ENCODE data around the gene COL11A2. TPM values are rescaled to one million over a fixed set of nuclear protein-coding genes. Genes with fewer than 3 reads are reported as not detected.

Gene COL11A2
- total RNA-seq, 4 donors from 2014 or later, result 0.16 to 0.30 (median 0.28) TPM

- no peak for DNase-seq (ENCODE audit: low spot score in 2 of 2)
- intact Hi-C loops (cut with DNase I; ENCODE audit: low total_unique reads), result no loop called here
- TF ChIP-seq, protein P1, sequence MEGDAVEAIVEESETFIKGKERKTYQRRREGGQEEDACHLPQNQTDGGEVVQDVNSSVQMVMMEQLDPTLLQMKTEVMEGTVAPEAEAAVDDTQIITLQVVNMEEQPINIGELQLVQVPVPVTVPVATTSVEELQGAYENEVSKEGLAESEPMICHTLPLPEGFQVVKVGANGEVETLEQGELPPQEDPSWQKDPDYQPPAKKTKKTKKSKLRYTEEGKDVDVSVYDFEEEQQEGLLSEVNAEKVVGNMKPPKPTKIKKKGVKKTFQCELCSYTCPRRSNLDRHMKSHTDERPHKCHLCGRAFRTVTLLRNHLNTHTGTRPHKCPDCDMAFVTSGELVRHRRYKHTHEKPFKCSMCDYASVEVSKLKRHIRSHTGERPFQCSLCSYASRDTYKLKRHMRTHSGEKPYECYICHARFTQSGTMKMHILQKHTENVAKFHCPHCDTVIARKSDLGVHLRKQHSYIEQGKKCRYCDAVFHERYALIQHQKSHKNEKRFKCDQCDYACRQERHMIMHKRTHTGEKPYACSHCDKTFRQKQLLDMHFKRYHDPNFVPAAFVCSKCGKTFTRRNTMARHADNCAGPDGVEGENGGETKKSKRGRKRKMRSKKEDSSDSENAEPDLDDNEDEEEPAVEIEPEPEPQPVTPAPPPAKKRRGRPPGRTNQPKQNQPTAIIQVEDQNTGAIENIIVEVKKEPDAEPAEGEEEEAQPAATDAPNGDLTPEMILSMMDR (IDR thresholded peaks at IDR 0.05), result no peak
- TF ChIP-seq POLR2A (IDR thresholded peaks at IDR 0.05), result no peak
- WGBS, 2 donors, result 81 to 93% methylated on average over 9 of the region's 9 CpGs
- no peak overlapping the region for H3K4me3 ChIP-seq (ENCODE audit: low read depth, poor library complexity, severe bottlenecking)
Measured at GRCh38 chr6:33170176-33171015, 21.9 kb downstream of the COL11A2 start.

DNA sequence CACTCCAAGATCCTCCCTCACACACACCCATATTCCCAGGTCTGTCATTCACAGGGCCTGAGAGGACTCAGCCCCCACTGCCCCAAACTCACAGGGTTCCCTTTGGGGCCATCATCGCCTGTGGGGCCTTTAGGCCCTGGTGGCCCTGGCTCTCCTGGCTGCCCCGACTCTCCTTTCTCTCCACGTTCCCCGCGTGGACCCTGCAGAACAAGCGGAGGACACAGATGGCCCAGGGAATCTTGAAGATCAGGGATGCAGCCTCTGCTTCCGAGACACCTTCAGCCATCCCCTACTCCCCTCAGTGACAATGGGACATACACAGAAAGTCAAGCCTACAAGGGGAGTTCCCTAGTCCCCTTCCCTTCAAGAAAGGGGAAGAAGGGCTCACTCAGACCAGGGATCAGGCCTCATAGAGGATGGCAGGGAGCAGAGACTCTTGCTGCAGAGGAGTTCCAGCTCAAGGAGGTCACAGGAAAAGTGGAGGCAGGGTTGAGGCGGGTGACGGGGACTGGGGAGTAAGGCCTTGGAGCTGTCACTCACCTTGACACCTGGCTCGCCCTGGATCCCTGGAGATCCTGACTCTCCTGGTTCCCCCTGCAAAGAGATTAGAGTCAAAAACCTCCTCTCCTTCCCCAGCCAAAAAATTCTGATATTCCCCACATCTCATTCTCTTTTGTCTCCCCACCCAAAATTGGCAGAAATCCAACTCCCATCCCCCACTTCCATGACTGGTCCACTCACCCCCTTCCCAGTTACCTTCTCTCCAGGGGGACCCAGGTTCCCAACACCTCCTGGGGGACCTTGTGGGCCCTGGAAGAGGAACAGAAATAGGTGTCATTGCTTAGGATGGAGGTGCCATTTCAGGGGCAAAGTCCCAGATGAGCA, 22.7 kb downstream of the COL11A2 start:
- intact Hi-C loops (cut with DNase I; ENCODE audit: low total_unique reads), result no loop called here
- 93% methylated on average over 10 of the region's 10 CpGs for WGBS, 2 donors
- no peak for DNase-seq (ENCODE audit: low spot score in 2 of 2)
- no peak overlapping the region for H3K4me3 ChIP-seq (ENCODE audit: low read depth, poor library complexity, severe bottlenecking)
- no peak for TF ChIP-seq POLR2A (IDR thresholded peaks at IDR 0.05)
- TF ChIP-seq, protein P1 (IDR thresholded peaks at IDR 0.05), result no peak

DNA sequence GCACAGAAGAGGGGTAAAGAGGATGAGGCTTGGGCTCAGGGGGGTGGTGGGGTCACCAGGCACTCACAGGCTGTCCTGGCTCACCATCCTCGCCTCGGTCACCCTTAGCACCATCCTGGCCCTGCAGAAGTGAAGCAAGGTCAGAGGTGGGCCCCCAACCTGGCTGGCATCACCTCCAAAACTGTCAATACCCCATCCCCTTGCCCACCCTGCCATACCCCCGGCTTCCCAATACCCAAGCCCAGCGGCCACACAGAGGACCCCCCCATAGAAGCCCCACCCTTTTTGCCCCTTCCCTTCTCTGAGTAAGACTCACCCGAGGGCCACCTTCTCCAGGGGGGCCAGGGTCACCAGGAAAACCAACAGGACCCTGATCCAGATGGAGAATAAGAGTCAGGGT, 23.6 kb downstream of the COL11A2 start:
- TF ChIP-seq, protein P1 (IDR thresholded peaks at IDR 0.05), result no peak
- TF ChIP-seq POLR2A (IDR thresholded peaks at IDR 0.05), result no peak
- intact Hi-C loops (cut with DNase I; ENCODE audit: low total_unique reads), result no loop called here
- H3K4me3 ChIP-seq (ENCODE audit: low read depth, poor library complexity, severe bottlenecking), result no peak overlapping the region
- DNase-seq (ENCODE audit: low spot score in 2 of 2), result no peak
- WGBS, 2 donors, result 64 to 76% methylated on average over 5 of the region's 5 CpGs

- no peak overlapping the region for H3K4me3 ChIP-seq (ENCODE audit: low read depth, poor library complexity, severe bottlenecking)
- intact Hi-C loops (cut with DNase I; ENCODE audit: low total_unique reads), result no loop called here
- WGBS, 2 donors, result 75 to 77% methylated on average over 6 of the region's 6 CpGs
- TF ChIP-seq POLR2A (IDR thresholded peaks at IDR 0.05), result no peak
- TF ChIP-seq, protein P1 (IDR thresholded peaks at IDR 0.05), result no peak
- DNase-seq (ENCODE audit: low spot score in 2 of 2), result no peak
Measured at GRCh38 chr6:33168284-33168601, 24.0 kb downstream of the COL11A2 start.

- TF ChIP-seq, protein P1 (IDR thresholded peaks at IDR 0.05), result no peak
- TF ChIP-seq POLR2A (IDR thresholded peaks at IDR 0.05), result no peak
- no peak overlapping the region for H3K4me3 ChIP-seq (ENCODE audit: low read depth, poor library complexity, severe bottlenecking)
- 85 to 86% methylated on average over 19 of the region's 19 CpGs for WGBS, 2 donors
- intact Hi-C loops (cut with DNase I; ENCODE audit: low total_unique reads), result no loop called here
- DNase-seq (ENCODE audit: low spot score in 2 of 2), result no peak
Measured at GRCh38 chr6:33167374-33168283, 24.6 kb downstream of the COL11A2 start.

Measured in lower leg skin (tissue), 4 donors.